C4-2B (cell line): ENCODE measurements around the gene APOL2.

ENCODE experiments used
- H3K27ac ChIP-seq: fragments of 450-650 bp; 2 replicates; pipeline ENCODE4 v1.5.1; 2017
- ZFX ChIP-seq: fragments of 450-650 bp; IDR thresholded peaks from 2 replicates; pipeline ENCODE4 v1.6.1; 2017
- TF ChIP-seq, protein P1 (sequence below): fragments of 450-650 bp; conservative IDR thresholded peaks from 2 replicates; pipeline ENCODE4 v1.5.1; 2017; ENCODE audit warnings: mild to moderate bottlenecking

Gene APOL2

DNA sequence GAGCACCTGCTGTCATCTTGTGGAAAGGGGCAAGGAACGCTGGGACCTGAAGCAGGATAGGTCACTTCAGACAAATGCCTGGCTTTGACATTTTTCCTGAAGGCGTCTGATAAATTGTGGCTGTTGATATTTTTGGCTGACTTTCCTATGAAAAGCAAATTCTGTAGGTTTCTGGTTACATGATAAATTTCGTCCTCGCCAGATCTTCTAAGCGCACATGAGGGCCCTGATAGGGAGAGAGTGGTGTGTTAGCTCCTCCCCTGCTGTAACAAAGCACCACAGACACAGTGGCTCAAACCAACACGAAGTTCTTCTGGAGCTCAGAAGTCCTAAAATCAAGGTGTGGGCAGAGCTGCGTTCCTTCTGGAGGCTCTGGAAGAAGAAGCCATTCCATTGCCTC lies 57.3 kb downstream of the APOL2 start:
- H3K27ac ChIP-seq, result no peak overlapping the region
- TF ChIP-seq ZFX, result no peak
- TF ChIP-seq, protein P1, sequence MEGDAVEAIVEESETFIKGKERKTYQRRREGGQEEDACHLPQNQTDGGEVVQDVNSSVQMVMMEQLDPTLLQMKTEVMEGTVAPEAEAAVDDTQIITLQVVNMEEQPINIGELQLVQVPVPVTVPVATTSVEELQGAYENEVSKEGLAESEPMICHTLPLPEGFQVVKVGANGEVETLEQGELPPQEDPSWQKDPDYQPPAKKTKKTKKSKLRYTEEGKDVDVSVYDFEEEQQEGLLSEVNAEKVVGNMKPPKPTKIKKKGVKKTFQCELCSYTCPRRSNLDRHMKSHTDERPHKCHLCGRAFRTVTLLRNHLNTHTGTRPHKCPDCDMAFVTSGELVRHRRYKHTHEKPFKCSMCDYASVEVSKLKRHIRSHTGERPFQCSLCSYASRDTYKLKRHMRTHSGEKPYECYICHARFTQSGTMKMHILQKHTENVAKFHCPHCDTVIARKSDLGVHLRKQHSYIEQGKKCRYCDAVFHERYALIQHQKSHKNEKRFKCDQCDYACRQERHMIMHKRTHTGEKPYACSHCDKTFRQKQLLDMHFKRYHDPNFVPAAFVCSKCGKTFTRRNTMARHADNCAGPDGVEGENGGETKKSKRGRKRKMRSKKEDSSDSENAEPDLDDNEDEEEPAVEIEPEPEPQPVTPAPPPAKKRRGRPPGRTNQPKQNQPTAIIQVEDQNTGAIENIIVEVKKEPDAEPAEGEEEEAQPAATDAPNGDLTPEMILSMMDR, result no peak

DNA sequence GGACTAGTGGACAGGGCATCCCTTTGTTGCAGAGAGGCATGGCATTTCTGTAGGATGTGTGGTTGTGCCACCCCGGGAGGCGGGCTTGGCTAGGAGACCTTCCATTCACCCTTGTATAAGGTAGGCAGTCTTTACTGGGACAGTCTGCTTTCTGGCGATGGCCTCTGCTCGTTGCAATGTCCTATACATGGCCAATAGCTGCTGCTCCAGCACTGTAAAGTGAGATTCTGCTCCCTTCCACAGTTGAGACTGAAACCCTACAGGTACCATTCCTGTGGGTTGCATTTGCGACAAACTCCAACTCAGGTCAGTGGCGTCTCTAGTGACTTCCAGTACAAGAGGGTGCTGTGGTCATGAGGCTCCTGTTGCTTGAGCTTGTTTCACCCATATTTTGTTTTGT lies 58.4 kb downstream of the APOL2 start:
- H3K27ac ChIP-seq, result no peak overlapping the region
- TF ChIP-seq, protein P1, result no peak
- TF ChIP-seq ZFX, result no peak

DNA sequence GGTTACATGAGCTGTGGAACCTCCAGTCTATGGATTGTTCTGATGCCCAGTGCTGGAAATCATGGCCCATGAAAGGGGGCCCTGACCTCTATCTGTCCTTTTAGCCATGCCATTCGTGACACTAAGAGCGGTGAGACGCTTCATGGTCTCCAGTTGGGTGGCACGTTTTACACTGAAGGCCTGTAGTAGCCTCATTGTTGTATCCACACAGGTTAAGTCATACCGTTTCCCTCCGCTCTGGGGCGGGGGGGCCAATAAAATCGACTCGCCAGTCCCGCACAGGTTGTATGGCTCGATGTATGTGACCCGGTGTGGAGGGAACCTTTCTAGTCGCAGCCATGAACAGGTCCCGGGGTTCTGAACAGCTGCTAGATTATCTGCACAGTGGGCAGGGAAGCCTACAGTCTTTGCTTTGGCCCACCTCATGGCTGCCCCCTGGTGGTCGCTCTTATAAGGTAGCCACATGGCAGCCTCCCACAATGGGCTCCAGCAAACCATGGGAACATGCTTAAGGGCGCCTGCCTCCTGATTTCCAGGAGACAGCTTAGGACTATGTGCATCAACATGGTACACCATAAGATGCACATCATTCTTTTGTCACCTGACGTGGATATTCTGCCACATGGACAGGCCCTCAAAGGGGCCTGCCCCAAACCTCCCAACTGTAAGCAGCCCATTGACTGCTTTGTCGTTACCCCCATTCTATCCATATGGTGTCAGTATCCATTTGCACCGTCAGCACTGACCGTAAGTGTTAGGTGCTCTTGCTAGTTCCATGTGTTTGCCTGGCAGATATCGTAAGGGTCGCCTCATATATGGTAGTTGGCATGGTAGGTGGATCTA lies 59.1 kb downstream of the APOL2 start:
- TF ChIP-seq, protein P1, result peak; percentile 89
- TF ChIP-seq ZFX, result no peak
- no peak overlapping the region for H3K27ac ChIP-seq

DNA sequence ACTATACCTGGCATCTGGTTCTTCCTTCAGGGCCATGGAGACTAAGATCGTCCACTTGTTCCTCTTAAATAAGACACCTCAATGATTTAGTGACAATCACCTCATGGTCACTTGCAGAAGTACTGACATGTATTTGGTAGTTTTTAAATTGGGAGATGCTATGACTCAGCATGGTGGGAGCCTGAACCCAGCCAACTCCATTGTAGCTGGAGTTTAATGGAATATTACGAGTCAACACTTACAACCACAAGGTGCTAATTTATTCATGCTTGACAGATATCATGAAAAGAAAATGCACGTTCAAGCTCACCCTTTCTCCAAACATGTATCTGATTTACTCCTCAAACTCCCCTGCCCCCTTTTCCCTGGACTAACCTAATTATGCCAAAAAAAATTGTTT lies 62.2 kb downstream of the APOL2 start:
- TF ChIP-seq, protein P1, result no peak
- H3K27ac ChIP-seq, result no peak overlapping the region
